Tibial nerve (tissue), 4 donors: ENCODE data around the gene RAET1L.

Source experiments
- CTCF ChIP-seq, 5 experiments: fragments of 200-600 bp in 3 of 5; fragments of 450-650 bp in 2 of 5; sonication (generic) in 3 of 5; IDR thresholded peaks; one replicate each; pipeline ENCODE4 v1.5.1; 2016 to 2019; ENCODE audit warnings: antibody characterized with exemption in 5 of 5, mild to moderate bottlenecking in 3 of 5, moderate library complexity in 2 of 5
- EP300 ChIP-seq, 2 donors: sonication (generic); formaldehyde crosslinking; IDR thresholded peaks; one replicate each; pipeline ENCODE4 v1.6.1; 2017; ENCODE audit warnings: antibody characterized with exemption in 2 of 2, mild to moderate bottlenecking in 1 of 2
- POLR2A ChIP-seq, 2 donors: fragments of 450-650 bp; IDR thresholded peaks; one replicate each; pipeline ENCODE4 v1.6.1; 2017; ENCODE audit warnings: antibody characterized with exemption in 2 of 2, mild to moderate bottlenecking in 2 of 2, moderate library complexity in 2 of 2

- no peak for TF ChIP-seq EP300 (IDR thresholded peaks at IDR 0.05)
- TF ChIP-seq CTCF (IDR thresholded peaks at IDR 0.05) = no peak
- TF ChIP-seq POLR2A (IDR thresholded peaks at IDR 0.05) = no peak
Measured at GRCh38 chr6:149987602-149988107, 37.7 kb downstream of the RAET1L start.
